NCI-H226 (cell line): ENCODE data around the gene C17orf107.
"Not testable (repeated sequence)": the region's sequence is repeated elsewhere in the genome, so short reads cannot be mapped to it uniquely, and the experiment has no call there.

ENCODE experiments used
- DNase-seq: peaks from one replicate; pipeline ENCODE4 v3.0.0-alpha.2; 2015

The C17orf107 gene

DNA sequence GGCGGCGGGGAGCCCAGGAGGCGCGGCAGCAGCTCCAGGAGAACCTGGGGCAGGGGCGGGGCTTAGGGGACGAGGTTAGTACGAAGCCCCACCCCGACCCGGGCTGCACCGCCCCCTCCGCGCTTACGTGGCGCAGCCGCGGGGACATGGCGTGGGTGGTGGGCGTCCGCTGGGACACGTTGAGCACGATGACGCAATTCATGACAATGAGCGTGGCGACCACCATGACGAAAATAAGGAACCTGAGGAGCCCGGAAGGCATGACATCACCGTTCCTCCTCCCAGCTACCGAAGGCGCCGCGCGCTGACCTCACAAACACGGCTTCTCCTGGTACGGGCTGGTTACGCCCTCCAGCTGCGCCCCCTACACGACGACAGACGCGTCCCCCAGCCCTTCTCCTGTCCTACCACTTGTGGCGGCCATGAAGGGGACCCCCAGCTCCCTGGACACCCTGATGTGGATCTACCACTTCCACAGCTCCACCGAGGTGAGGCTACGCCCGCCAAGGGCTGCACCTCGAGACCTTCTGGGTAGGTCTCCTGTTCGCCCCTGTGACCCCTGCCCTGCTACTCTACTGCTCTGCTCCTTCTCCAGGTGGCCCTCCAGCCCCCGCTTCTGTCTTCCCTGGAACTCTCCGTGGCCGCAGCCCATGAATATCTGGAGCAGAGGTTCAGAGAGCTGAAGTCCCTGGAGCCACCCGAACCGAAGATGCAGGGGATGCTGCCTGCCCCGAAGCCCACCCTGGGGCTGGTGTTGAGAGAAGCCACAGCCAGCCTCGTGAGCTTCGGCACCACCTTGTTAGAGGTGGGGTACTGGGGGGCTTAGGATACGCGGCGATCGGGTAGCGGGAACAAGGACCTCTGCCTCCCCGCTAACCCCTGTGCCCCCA, at the start of gene C17orf107:
Gene C17orf107 (plus strand): TSS at position 196 of the 890 bp plus-strand sequence. CDS start 227 bp downstream, at position 423.
- DNase-seq: no peak

DNA sequence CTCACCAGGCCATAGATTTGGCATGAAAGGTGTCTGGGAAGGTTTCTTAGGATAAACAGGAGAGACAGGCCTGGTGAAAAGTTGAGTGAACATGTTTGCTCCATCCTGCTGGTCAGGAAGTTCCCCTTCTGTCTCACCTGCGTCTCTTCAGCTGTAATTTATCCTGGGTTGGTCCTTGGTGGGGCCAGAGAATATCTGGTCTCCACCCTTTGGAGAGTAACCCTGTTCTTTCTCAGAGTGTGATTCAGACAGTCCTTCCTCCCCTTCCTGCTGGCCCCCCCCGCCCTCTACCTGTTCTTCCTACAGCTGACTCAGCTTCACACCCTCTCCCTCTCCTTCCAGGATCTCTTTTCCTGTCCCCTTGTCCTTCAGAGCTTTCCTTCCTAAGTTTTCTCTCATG, 49.1 kb upstream of the C17orf107 start:
- no peak for DNase-seq

DNA sequence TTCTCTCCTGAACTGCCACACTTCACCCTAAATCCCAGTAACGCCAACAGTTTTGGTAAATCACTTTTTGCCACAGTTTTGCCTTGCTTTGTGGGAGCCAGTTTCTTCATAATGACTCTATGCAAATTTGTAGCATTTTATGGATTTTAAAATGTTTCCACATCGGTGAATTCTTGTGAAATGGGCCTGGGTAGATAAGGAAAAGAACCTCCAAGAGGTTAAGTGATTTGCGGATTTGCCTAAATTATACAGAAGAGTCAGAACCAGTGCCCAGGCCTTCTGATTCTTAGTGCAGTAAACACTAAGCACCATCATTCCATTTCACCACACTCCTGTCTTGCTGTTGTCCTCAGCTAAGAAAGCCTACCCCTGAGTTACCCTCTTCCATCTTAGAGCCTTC, 48.3 kb upstream of the C17orf107 start:
- DNase-seq: no peak

DNA sequence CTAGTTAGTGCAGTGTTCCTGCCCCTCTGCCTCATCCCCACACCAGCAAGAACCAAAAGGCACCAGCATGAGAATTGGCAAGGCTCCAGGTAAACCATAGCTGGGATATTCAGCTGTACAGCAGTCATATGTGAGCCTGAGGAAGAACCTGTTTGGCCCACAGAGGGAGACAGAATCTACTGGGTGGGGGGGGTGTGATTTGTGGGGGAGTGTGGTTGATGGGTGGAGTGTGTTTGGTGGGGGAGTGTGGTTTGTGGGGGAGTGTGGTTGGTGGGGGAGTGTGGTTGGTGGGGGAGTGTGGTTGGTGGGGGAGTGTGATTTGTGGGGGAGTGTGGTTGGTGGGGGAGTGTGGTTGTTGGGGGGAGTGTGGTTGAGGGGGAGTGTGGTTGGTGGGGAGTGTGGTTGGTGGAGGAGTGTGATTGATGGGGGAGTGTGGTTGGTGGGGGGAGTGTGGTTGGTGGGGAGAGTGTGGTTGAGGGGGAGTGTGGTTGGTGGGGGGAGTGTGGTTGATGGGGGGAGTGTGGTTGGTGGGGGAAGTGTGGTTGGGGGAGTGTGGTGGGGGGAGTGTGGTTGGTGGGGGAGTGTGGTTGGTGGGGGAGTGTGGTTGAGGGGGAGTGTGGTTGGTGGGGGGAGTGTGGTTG, 46.6 kb upstream of the C17orf107 start:
- peak; percentile 46 for DNase-seq

DNA sequence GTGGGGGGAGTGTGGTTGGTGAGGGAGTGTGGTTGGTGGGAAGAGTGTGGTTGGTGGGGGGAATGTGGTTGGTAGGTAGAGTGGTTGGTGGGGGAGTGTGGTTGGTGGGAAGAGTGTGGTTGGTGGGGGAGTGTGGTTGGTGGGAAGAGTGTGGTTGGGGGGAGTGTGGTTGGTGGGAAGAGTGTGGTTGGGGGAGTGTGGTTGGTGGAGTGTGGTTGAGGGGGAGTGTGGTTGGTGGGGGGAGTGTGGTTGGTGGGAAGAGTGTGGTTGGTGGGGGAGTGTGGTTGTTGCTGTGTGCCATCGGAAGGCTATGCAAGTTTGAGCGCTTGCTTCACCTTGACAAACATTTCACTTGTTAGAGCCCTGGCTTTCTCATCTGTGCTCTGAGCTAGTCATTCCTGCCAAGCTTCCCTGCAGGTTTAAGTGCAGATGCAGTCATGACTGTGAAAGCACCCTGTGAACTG, 46.1 kb upstream of the C17orf107 start:
- DNase-seq: no peak

DNA sequence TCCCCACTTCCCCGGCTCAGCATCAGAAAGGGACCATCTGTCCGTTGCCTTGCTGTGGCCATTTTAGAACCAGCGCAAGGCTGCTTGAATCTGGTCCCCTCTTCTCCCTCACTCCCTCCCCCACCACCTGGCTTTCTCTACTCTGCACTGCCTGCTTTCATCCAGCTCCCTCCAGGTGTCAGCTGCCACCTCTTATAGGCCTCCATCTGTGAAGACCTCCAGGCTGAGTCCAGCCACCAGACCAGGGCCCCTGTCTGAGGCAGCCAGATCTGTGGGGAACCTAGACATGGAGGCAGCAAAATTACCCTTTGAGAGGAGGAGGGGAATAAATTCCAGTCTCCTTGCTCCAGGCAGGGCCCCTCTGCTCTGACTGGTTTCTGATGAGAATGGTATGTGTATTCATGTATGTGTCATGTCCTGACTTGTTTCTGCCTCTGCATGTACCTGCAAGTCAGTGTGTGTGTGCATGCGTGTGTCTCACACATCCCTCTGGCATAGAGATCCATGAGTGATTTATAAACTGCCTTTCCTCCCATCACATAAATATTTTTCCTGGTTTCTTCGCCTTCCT, 45.1 kb upstream of the C17orf107 start:
- peak; percentile 19 for DNase-seq

DNA sequence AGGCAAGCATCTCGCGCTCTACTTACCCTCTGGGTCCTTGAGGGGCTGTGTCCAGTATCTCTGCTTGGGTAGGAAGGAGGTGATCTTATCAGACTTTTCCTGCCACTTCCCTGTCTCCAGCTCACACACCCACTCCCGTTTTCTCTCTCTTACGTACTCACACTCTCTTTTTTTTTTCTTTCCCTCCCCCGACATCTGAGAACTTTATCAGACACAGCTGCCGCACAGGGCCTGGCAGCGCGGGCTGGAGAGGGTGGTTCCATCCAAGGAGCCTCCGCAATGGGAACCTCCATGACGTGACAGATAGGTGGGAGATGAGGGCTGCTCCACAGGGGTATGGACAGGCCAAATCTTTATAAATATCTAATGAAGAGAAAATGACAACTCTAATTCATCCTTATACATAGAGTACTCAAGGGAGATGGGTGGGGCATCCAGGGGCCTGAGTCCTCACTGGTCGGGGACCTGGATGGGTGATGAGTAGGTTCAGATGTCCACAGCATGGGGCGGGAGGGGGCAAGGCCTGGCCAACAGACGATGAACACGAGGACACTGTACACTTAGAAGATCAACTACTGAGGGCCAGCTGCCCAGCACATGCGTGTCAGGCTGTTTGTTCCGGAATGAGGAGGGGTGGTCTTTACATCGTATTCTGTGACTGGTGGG, 42.9 kb upstream of the C17orf107 start:
- no peak for DNase-seq

DNA sequence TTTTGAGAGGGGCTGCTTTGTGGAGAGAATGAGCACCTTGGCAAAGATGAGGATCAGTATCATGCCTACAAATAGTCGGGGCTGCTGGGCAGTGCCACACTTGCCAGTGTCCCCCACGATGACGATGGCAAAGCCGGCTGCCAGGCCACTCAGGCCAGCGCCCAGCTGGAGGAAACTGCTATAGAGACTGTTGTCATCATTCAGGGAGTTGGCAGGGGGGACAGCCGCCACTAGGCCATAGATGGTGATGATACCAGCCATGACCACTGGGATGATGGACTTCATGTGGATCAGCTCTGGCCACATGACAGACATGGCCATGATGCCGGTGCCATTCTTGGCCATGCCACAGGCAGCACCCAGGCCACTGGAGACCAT, 42.4 kb upstream of the C17orf107 start:
- no peak for DNase-seq

DNA sequence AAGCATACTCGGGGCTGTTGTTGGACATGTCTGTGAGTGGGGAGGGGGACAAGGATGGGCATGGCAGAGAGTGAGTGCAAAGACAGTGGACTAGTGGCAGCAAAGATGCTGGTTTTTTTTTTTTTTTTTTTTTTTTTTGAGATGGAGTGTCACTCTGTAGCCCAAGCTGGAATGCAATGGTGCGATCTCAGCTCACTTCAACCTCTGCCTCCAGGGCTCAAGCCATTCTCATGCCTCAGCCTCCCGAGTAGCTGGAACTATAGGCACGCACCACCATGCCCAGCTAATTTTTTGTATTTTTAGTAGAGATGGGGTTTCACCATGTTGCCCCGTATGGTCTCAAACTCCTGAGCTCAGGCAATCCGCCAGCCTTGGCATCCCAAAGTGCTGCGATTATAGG, 42.0 kb upstream of the C17orf107 start:
- DNase-seq: not testable (repeated sequence)

DNA sequence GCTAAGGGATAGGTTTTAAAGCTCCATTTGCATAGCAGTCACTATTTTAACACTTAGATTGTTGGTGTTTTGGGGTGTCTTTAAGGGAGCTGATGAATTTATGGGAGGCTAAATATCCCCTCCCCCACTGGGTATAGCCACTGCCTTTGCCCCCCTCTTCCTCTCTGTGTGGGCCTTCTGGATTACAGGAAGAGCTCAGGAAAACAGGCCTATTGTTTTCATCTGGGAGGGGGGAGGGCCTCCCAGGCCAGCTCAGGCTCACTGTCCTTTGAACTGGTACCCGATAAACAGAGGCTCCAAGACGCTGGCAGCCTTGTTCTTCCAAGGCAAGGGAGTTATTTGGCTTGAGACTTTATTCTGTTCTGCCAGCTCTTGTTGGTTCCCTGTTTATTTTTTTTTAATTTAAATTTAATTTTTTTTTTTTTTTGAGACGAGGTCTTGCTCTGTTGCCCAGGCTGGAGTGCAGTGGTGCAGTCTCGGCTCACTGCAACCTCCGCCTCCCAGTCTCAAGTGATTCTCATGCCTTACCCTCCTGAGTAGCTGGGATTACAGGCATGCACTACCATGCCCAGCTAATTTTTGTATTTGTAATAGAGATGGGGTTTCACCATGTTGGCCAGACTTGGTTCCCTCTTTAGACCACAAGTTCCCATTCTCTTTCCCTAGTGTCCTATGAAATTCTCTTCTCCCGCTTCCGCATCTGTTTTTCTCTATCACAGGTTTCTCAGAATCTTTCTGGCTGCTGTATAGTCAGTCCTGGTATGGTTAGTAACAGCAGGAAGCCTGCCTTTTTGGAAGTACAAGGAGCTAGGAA, 41.1 kb upstream of the C17orf107 start:
- DNase-seq: no peak

DNA sequence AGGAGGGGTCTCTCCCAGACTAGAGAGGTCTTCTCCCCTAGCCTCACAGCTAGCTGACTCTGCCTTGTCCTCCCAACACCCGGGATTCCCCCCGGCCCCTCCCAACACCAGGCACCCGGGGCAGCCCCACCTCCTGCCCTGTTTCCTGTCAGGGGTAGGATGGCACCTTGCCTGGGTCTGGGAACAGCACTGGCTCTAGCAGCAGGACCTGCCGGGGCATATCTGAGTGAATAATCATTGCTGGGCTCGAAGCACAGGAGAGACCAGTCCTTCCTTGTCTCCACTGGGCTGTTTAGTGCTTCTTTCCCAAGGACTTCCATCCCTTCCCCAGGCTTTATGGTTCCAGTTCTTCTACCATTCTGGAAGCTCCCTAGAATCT, 40.5 kb upstream of the C17orf107 start:
- DNase-seq: peak; percentile 69

DNA sequence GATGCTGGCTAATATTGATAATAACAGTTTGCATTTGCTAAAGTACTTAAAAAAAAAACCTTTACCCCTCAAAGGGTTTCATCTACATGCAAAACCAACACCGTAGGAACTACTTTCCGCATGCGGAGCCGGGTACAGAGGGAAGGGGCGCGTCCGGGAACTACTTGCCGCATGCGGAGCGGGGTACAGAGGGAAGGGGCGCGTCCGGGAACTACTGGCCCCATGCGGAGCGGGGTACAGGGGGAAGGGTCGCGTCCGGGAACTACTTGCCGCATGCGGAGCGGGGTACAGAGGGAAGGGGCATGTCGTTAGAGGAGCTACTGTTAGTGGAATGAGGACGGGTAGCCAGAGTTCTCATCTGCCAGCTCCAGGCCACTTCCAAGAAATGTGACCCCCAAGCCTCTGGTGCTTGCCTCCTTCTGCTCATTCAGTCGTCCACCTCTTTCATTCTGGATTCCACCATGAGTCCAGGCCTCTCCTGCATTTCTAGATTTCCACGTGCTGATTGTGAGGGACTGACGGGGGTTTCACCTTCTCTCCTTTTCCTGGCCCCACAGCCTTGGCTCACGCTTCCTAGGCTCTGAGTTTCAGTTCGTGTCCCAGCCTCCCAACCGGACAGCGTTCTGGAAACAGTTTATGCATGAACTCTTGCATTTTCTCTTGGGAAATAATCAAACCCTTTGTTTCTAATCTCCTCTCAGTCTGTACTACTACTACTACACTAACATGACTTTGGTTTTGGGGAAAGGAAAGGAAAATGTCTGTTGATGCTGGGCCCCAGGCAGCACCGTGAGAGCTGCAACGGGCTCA, 39.3 kb upstream of the C17orf107 start:
- DNase-seq: no peak

DNA sequence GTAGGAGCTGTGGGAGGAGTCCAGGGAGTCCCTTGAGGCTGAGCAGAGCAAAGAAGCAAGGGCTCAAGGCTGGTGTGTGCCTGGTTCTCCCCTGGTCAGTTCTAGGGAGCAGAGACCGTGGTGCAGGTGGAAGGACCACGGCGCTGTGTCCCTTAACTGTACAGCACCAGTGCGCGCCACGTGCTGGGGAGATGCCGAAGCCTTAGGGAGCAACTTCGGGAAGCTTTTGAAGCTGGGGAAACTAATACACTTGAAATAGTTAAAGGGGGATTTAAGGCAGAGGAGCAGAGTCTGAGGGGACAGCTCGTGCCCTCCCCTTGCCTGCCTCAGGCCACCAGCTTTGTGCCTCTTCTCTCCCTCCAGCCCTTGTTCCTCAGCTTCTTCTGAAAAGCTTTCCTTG, 38.7 kb upstream of the C17orf107 start:
- DNase-seq: no peak

DNA sequence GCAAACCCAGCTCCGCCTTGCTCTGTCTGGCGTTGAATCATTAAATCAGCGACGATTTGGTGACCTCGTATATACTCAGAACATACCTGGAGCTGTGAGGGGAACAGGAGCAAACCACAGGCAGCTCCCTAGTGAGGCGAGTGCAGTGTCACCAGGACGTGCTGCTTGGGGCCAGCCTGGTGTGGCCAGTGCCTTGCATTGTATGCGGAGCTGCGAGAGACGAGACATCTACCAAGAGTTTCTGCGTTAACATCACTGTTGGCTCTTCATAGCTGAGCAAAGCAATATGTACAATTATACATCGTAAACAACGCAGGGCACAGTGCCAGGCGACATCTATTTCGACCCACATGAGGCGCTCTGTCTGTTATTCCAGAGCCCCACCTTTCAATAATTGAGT, 38.3 kb upstream of the C17orf107 start:
- DNase-seq: no peak

DNA sequence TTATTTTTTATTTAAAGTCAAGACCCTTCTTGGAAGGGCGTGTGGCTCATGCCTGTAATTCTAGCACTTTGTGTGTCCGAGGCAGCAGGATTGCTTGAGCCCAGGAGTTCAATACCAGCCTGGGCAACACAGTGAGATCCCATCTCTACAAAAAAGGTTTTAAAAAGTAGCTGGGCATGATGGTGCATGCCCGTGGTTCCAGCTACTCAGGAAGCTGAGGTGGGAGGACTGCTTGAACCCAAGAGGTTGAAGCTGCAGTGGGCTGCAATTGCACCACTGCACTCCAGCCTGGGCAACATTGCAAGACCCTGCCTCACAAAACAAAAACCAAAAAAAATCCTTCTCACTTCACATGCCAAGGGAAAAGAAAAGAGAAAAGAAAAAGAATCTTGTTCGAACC, 36.6 kb upstream of the C17orf107 start:
- no peak for DNase-seq

DNA sequence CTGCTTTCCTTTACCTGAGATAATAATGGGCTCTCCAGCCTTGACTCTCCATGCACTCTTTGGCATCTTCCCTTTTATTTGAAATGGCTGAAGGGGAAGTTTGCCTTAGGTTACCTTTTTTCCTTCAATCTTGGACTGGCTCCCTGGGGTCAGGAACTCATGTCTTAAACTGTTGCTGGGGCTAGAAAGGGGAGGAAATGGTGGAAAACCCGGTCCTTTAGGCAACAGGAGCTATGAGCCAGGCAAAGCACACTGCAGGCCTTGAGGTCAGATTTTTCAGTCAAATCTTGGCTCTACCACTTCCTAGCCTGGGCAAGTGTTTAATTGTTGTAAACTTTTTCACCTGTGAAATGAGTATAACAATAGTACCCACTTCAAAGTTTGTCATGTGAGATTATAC, 36.0 kb upstream of the C17orf107 start:
- no peak for DNase-seq

DNA sequence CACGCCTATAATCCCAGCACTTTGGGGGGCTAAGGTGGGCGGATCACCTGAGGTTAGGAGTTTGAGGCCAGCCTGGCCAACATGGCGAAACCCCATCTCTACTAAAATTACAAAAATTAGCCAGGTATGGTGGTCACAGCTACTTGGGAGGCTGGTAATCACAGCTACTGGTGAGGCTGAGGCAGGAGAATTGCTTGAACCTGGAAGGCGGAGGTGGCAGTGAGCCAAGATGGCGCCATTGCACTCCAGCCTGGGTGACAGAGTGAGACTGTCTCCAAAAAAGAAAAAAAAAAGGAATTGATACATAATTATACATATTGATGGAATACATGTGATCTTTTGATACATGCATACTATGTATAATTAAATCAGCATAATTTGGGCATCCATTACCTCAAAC, 31.8 kb upstream of the C17orf107 start:
- not testable (repeated sequence) for DNase-seq

DNA sequence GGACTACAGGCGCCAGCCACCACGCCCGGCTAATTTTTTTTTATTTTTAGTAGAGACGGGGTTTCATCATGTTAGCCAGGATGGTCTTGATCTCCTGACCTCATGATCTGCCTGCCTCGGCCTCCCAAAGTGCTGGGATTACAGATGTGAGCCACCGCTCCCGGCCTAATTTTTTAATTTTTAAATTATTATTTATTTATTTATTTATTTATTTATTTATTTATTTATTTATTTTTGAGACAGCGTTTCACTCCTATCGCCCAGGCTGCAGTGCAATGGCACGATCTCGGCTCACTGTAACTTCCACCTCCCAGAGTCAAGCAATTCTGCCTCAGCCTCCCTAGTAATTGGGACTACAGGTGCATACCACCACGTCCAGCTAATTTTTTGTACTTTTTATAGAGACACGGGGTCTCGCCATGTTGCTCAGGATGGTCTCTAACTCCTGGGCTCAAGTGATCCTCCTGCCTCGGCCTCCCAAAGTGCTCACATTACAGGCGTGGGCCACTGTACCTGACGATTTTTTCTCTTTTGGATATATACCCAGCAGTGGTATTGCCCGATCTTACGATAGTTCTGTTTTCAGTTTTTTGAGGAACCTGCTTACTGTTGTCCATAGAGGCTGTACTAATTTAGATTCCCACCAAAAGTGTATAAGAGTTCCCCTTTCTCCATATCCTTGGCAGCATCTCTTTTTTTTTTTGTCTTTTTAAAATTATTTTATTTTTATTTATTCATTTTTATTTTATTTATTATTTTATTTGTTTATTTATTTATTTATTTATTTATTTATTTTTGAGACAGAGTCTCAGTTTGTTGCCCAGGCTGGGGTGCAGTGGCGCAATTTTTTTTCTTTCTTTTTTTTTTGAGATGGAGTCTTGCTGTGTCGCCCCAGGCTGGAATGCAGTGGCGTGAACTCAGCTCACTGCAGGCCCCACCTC, 30.0 kb upstream of the C17orf107 start:
- DNase-seq: not testable (repeated sequence)

DNA sequence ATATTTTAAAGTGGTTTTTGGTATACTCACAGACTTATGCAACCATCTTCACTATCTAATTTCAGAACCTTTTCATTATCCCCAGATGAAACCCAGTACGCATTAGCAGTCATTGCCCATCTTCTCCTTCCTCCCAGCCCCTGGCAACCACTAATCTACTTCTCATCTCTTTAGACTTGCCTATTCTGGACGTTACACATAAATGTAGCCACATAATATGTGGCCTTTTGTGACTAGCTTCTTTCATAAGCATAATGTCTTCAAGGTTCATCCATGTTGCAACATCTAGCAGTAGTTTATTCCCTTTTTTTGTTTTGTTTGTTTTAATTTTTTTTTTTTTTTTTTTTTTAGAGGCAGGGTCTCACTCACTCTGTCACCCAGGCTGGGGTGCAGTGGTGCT, 28.5 kb upstream of the C17orf107 start:
- no peak for DNase-seq

DNA sequence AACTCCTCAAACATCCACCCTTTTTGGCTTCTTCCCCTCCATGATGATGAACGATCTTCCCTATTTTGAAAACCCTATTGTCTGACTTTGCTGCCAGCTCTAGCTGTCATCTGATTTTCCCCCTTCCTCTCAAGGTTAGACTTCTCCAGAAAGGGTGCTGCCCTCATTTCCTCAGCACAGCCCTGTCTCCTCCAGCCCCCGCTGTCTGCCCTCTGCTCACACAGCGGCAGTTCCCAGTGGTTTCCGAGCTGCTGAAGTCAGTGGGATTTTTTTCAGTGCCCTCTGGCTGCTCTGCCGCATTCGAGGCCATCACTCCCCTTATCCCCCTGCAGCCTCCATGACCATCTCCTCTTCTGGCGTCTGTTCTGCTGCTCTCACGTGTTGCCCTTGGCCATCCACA, 26.6 kb upstream of the C17orf107 start:
- no peak for DNase-seq
